ENCODE measurements around the gene ACTA1.
A peak's percentile ranks its signal among the peaks of the same experiment; 100 is the strongest.
"Not testable (repeated sequence)": the region's sequence is repeated elsewhere in the genome, so short reads cannot be mapped to it uniquely, and the experiment has no call there.

ACTA1 gene

DNA sequence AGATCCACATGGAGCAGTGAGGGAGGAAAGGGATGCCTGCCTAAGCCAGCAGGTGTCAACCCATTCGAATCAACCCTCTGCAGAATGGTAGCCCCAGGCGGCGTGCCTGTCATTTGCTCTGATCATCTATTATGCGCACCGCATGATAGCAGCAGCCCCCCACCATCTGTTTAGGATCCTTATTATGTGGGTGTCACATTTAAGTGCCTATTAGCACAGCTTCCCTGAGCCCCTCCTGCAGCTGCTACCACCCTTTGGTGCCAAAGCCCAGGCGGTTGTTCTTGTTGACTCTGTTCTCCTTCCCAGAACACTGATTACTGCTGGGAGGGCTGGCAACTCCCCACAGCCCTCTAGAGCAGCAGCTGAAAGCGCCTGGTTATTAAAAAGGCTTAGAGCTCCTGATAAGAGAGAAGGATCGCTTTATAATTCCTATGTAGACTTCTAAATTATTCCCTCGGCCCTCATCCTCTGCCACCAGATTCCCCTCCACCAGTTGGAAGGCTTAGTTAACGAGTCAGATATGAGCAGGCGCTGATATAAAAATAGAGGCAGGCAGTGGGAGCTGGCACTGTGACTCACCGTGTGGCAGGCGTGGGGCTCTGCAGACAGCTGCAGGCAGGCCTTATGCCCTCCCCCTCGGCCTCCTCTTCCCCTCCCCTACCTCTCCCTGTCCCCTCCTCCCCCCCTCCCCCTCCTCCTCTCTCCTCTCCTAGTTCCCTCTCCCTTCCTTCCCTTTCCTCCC lies 23.0 kb downstream of the ACTA1 start:
- Histone ChIP-seq H3K27ac (ENCODE audit: insufficient read depth, low read depth, low read length, poor library complexity, severe bottlenecking) (peak overlapping the region; percentile 63), H3K9me3 (ENCODE audit: control insufficient read depth, low read length) (no peaks in the 10 kb centered on the region), H3K27me3 (ENCODE audit: control insufficient read depth, insufficient read depth, low read length, poor library complexity, severe bottlenecking) (peaks cover 52% of the 10 kb centered on the region), H3K36me3 (ENCODE audit: control insufficient read depth, insufficient read depth, low read length) (no peaks in the 10 kb centered on the region), H3K4me1 (ENCODE audit: control insufficient read depth, insufficient read depth, low read length) (peaks cover 20% of the 10 kb centered on the region), H3K4me3 (ENCODE audit: insufficient read depth, low read depth, low read length) (no peak overlapping the region)
- 26 to 27% methylated on average over 13 to 14 of the region's 14 CpGs for WGBS, 2 experiments

DNA sequence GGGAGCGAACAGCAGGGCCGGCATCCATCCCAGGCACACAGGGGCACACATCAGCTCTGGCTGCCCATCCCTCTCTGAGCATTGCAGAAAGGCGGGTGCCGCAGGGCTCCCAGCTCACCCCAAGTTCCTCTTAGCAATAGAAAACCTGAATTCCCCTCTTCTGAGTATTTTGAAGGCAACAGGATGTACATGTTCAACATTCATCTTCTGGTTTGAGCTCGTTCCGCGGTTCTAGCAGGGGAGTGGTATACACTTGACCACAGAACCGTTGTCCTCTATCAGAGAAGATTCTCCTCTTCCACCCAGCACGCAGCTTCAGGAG lies 23.6 kb downstream of the ACTA1 start:
- Histone ChIP-seq H3K4me3 (ENCODE audit: insufficient read depth, low read depth, low read length) (no peak overlapping the region), H3K4me1 (ENCODE audit: control insufficient read depth, insufficient read depth, low read length) (peaks cover 20% of the 10 kb centered on the region), H3K9me3 (ENCODE audit: control insufficient read depth, low read length) (no peaks in the 10 kb centered on the region), H3K27me3 (ENCODE audit: control insufficient read depth, insufficient read depth, low read length, poor library complexity, severe bottlenecking) (peaks cover 52% of the 10 kb centered on the region), H3K36me3 (ENCODE audit: control insufficient read depth, insufficient read depth, low read length) (no peaks in the 10 kb centered on the region), H3K27ac (ENCODE audit: insufficient read depth, low read depth, low read length, poor library complexity, severe bottlenecking) (no peak overlapping the region)
- WGBS, 2 experiments = 61 to 63% methylated on average over 9 of the region's 9 CpGs

DNA sequence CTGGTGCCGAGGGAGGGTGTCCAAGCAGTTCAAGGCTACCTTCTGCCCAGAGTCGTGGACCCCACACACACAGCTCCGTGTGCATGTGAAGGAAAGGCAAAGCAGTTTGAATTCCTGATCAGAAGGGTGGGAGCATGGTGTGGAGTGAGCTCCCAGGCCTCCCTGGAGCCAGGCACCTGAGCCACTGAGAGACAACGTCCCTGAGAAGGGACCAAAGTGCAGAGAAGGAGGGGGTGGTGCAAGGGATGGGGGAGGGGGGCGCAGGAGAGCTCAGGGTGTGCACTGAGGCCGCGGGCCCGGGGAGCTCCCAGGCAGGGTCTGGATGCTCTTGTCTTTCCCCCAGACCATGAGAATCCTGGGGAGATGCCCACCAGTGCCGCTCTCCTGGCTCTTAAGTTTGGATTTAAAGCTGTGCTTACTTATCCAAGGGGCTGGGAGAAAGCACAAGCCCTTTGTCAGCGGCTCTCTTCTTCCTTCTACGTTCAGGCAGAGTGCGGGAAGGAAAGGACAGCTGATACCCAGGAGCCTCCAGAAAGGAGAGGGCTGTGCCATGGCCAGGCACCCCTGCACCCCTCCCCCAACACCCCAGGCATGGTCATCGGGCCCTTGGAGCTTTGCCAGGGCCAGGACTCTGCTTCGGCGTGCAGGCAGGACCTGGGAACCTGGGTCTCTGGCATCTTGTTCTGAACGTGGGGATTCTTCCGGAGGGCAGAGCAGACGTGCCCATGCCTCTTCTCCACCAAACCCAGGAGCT lies 24.1 kb downstream of the ACTA1 start:
- WGBS, 2 experiments = 59 to 62% methylated on average over 18 of the region's 18 CpGs
- no peaks in the 10 kb centered on the region for H3K9me3 ChIP-seq (ENCODE audit: control insufficient read depth, low read length)
- H3K4me3 ChIP-seq (ENCODE audit: insufficient read depth, low read depth, low read length) = no peak overlapping the region
- H3K4me1 ChIP-seq (ENCODE audit: control insufficient read depth, insufficient read depth, low read length) = peaks cover 20% of the 10 kb centered on the region
- no peaks in the 10 kb centered on the region for H3K36me3 ChIP-seq (ENCODE audit: control insufficient read depth, insufficient read depth, low read length)
- H3K27me3 ChIP-seq (ENCODE audit: control insufficient read depth, insufficient read depth, low read length, poor library complexity, severe bottlenecking) = peaks cover 52% of the 10 kb centered on the region
- H3K27ac ChIP-seq (ENCODE audit: insufficient read depth, low read depth, low read length, poor library complexity, severe bottlenecking) = no peak overlapping the region

DNA sequence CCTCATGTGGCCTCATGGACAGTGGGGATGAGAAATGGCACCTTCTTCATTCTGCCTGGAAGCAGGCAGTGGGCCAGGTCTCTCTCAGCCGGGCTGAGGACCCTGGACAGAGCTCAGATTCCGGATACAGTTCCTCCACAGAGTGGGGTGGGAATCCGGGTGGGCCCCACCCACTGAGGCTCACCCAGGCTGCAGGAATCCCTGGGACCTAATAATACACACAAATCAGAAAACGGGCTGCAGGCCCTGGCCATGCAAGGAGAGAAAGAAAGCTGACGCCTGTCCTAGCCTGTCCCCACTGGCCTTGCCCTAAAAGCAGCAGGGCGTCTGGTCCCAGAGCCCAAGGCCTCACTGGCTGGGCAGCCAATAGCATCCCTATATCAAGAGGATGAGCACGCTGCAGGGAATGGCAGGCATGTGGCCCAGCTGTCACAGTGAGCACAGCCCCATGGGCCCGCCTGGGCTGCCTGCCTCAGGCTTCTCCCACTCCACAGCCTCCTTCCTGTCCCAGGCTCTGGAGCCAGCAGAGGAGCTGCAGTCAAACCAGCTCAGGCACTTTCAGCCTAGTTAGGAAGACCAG lies 25.3 kb downstream of the ACTA1 start:
- 66 to 71% methylated on average over 8 of the region's 8 CpGs for WGBS, 2 experiments
- Histone ChIP-seq H3K4me1 (ENCODE audit: control insufficient read depth, insufficient read depth, low read length) (peaks cover 20% of the 10 kb centered on the region), H3K4me3 (ENCODE audit: insufficient read depth, low read depth, low read length) (no peak overlapping the region), H3K36me3 (ENCODE audit: control insufficient read depth, insufficient read depth, low read length) (no peaks in the 10 kb centered on the region), H3K27me3 (ENCODE audit: control insufficient read depth, insufficient read depth, low read length, poor library complexity, severe bottlenecking) (peaks cover 52% of the 10 kb centered on the region), H3K27ac (ENCODE audit: insufficient read depth, low read depth, low read length, poor library complexity, severe bottlenecking) (no peak overlapping the region), H3K9me3 (ENCODE audit: control insufficient read depth, low read length) (no peaks in the 10 kb centered on the region)

DNA sequence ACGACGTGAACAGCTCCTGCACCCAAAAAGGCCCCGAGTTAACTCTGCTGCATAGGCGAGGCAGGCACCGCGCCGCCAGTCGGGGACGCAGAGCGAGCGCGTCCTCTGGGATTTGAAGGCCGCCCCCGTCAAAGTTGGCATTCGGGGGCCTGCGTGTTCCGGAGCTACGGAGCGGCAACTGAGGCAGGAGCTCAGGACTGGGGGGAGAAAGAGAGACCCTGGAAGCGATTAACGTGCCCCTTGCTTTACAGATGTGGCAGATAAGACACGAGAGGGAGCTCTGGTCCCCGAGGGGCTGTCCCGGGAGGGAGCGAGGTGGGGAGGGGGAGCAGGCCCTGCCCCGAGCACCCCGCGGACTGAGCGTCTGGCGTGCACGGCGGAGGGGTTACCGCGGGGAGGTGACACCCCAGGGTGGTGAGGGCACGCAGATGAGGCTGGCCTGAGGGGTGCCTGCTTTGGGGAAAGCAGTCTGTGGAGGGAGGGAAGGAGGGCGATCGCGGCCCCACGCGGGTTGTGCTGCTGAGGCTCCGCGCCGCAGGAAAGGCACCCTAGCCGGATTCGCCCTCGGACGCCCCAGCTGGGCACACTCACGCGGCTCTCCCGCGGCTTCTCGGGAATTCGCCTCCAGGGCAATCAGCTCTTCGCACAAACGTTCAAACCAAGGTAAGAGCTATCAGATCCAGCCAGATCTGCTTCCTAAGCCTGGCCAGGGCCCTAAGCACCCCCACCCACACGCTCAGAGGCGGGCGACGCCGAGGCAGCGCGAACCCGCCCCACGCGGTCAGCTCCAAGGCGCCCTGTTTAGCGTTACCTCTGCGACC lies 26.5 kb downstream of the ACTA1 start:
- Histone ChIP-seq H3K27me3 (ENCODE audit: control insufficient read depth, insufficient read depth, low read length, poor library complexity, severe bottlenecking) (peaks cover 52% of the 10 kb centered on the region), H3K27ac (ENCODE audit: insufficient read depth, low read depth, low read length, poor library complexity, severe bottlenecking) (no peak overlapping the region), H3K9me3 (ENCODE audit: control insufficient read depth, low read length) (no peaks in the 10 kb centered on the region), H3K4me3 (ENCODE audit: insufficient read depth, low read depth, low read length) (peak overlapping the region; percentile 26), H3K4me1 (ENCODE audit: control insufficient read depth, insufficient read depth, low read length) (peaks cover 20% of the 10 kb centered on the region), H3K36me3 (ENCODE audit: control insufficient read depth, insufficient read depth, low read length) (no peaks in the 10 kb centered on the region)
- WGBS, 2 experiments = 14 to 15% methylated on average over 68 of the region's 68 CpGs

DNA sequence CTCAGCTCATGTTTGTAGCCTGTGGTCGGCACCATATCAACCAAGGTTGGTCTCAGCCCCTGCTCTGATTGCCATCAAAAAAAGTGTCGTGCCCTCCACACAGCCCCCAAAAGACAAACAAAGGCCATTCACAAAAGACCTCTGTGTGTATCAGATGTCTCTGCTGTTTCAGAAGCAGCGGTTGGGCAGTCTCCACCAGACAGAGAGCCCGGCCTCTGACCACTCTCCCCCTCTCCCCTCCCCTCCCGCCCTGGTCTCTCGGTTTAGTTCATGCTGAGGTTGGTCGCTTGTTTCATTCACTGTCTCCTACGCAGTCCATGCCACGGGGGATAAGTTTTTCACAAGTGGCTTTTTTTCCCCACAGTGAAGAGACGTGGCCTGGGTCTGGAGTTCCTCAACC lies 27.1 kb downstream of the ACTA1 start:
- Histone ChIP-seq H3K27ac (ENCODE audit: insufficient read depth, low read depth, low read length, poor library complexity, severe bottlenecking) (no peak overlapping the region), H3K27me3 (ENCODE audit: control insufficient read depth, insufficient read depth, low read length, poor library complexity, severe bottlenecking) (peaks cover 48% of the 10 kb centered on the region), H3K4me3 (ENCODE audit: insufficient read depth, low read depth, low read length) (peak overlapping the region; percentile 26), H3K36me3 (ENCODE audit: control insufficient read depth, insufficient read depth, low read length) (no peaks in the 10 kb centered on the region), H3K9me3 (ENCODE audit: control insufficient read depth, low read length) (no peaks in the 10 kb centered on the region), H3K4me1 (ENCODE audit: control insufficient read depth, insufficient read depth, low read length) (peaks cover 20% of the 10 kb centered on the region)
- 2% methylated on average over 10 of the region's 10 CpGs for WGBS, 2 experiments

DNA sequence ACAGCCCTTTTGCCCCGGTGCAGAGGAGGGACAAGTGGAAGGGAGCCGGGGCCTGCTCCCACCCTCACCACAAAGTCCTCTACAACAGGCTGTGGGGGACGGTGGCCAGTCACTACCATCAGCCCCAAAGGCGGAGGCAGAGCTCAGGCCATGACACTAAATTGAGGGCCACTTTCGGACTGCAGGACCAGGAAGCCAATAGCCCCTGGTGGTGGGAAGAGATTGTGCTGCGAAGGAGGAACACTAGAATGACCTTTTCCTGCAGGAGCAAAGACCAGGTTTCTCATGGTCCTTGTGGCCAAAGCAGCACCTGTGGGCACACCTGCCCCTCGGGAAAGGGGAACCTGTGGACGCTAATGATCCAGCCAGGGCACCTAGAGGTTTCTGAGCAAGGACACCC lies 30.3 kb downstream of the ACTA1 start:
- no peaks in the 10 kb centered on the region for H3K36me3 ChIP-seq (ENCODE audit: control insufficient read depth, insufficient read depth, low read length)

DNA sequence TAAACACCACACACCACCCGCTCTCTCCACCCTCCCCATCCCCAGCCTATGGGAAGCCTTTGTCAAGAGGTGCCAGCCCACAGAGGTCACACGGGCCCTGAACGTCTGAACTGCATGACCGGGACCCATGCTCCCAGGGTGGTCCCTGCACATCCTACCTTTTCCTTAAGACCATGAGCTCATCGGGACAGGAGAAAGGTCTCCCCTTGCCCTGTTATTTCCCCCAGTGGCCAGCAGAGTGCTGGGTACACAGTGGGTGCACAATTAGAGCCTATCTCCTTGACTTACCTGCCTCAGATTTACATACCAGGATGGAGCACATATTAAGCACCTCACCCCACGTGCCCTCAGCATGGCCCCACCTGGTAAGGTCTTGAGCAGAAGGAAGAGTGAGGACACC lies 30.9 kb downstream of the ACTA1 start:
- WGBS, 2 experiments = 83 to 84% methylated on average over 6 of the region's 6 CpGs
- Histone ChIP-seq H3K4me1 (ENCODE audit: control insufficient read depth, insufficient read depth, low read length) (peaks cover 4% of the 10 kb centered on the region), H3K27me3 (ENCODE audit: control insufficient read depth, insufficient read depth, low read length, poor library complexity, severe bottlenecking) (peaks cover 19% of the 10 kb centered on the region), H3K27ac (ENCODE audit: insufficient read depth, low read depth, low read length, poor library complexity, severe bottlenecking) (no peak overlapping the region), H3K9me3 (ENCODE audit: control insufficient read depth, low read length) (no peaks in the 10 kb centered on the region), H3K36me3 (ENCODE audit: control insufficient read depth, insufficient read depth, low read length) (no peaks in the 10 kb centered on the region), H3K4me3 (ENCODE audit: insufficient read depth, low read depth, low read length) (no peak overlapping the region)

More for the DNA sequence above, 30.3 kb downstream of the ACTA1 start:
- H3K9me3 ChIP-seq (ENCODE audit: control insufficient read depth, low read length) = no peaks in the 10 kb centered on the region
- peaks cover 4% of the 10 kb centered on the region for H3K4me1 ChIP-seq (ENCODE audit: control insufficient read depth, insufficient read depth, low read length)
- H3K4me3 ChIP-seq (ENCODE audit: insufficient read depth, low read depth, low read length) = no peak overlapping the region
- no peak overlapping the region for H3K27ac ChIP-seq (ENCODE audit: insufficient read depth, low read depth, low read length, poor library complexity, severe bottlenecking)
- WGBS, 2 experiments = 91 to 96% methylated on average over 8 of the region's 8 CpGs
- peaks cover 25% of the 10 kb centered on the region for H3K27me3 ChIP-seq (ENCODE audit: control insufficient read depth, insufficient read depth, low read length, poor library complexity, severe bottlenecking)

DNA sequence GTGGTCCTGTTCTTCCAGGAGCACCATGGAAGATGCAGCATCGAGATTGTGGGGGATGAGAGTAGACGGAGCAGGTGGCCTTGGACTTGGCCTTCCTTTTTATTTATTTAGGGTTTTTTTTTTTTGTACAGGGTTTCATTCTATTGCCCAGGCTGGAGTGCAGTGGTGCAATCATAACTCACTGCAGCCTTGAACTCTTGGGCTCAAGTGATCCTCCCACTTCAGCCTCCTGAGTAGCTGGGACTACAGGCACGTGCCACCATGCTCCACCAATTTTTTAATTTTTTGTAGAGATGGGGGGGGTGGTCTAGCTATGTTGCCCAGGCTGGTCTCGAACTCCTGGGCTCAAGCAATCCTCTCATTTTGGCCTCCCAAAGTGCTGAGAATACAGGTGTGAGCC lies 31.6 kb downstream of the ACTA1 start:
- peaks cover 13% of the 10 kb centered on the region for H3K27me3 ChIP-seq (ENCODE audit: control insufficient read depth, insufficient read depth, low read length, poor library complexity, severe bottlenecking)
- H3K9me3 ChIP-seq (ENCODE audit: control insufficient read depth, low read length); H3K36me3 ChIP-seq (ENCODE audit: control insufficient read depth, insufficient read depth, low read length); H3K27ac ChIP-seq (ENCODE audit: insufficient read depth, low read depth, low read length, poor library complexity, severe bottlenecking); H3K4me1 ChIP-seq (ENCODE audit: control insufficient read depth, insufficient read depth, low read length); H3K4me3 ChIP-seq (ENCODE audit: insufficient read depth, low read depth, low read length): not testable (repeated sequence)
- 88 to 90% methylated on average over 4 of the region's 4 CpGs for WGBS, 2 experiments

DNA sequence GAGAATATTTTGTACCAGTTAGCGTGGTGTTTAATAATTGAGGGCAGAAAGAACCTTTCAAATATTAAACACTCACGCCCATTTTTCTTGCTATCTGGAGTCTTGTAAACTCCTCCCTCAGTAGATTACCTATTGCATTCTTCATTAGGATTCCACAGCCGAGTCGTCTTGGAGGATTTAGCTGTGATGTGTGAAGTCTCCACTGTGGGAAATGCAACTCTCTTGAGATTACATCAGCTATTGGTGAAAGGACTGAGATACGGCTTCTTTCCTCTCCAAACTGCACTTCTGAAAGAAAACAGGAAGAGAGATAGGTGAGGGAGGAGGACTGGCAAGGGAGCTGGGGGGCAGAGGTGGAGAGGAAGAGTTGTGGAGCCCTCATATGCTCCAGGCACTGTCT lies 36.1 kb downstream of the ACTA1 start:
- no peaks in the 10 kb centered on the region for H3K27me3 ChIP-seq (ENCODE audit: control insufficient read depth, insufficient read depth, low read length, poor library complexity, severe bottlenecking)
- no peak overlapping the region for H3K4me3 ChIP-seq (ENCODE audit: insufficient read depth, low read depth, low read length)
- no peaks in the 10 kb centered on the region for H3K4me1 ChIP-seq (ENCODE audit: control insufficient read depth, insufficient read depth, low read length)
- H3K27ac ChIP-seq (ENCODE audit: insufficient read depth, low read depth, low read length, poor library complexity, severe bottlenecking) = no peak overlapping the region
- H3K9me3 ChIP-seq (ENCODE audit: control insufficient read depth, low read length) = no peaks in the 10 kb centered on the region
- WGBS, 2 experiments = 68 to 91% methylated on average over 4 of the region's 5 CpGs
- no peaks in the 10 kb centered on the region for H3K36me3 ChIP-seq (ENCODE audit: control insufficient read depth, insufficient read depth, low read length)

All from ectodermal cell (in vitro differentiated cells).